Fibroblast of skin of abdomen (primary cell): ENCODE data around the gene DENND1B.
"Not testable (repeated sequence)": the region's sequence is repeated elsewhere in the genome, so short reads cannot be mapped to it uniquely, and the experiment has no call there.

Experiments
- DNase-seq: peaks from one replicate; pipeline ENCODE4 v3.0.0-alpha.2; 2013

DENND1B gene

GRCh38 chr1:197546989-197547388 is 228.3 kb downstream of the DENND1B start:
- no peak for DNase-seq

GRCh38 chr1:197544553-197544952 is 230.7 kb downstream of the DENND1B start:
- DNase-seq: no peak

GRCh38 chr1:197544130-197544529 is 231.2 kb downstream of the DENND1B start:
- no peak for DNase-seq

- DNase-seq: no peak
These were observed 233.9 kb downstream of the DENND1B start for GRCh38 chr1:197541411-197541810.

- peak; percentile 20 for DNase-seq
These were observed 248.4 kb downstream of the DENND1B start for GRCh38 chr1:197526736-197527371.

GRCh38 chr1:197521118-197521739 is 254.1 kb downstream of the DENND1B start:
- DNase-seq: peak; percentile 53

GRCh38 chr1:197519741-197520334 is 255.4 kb downstream of the DENND1B start:
- no peak for DNase-seq

- no peak for DNase-seq
These were observed 259.9 kb downstream of the DENND1B start for GRCh38 chr1:197515421-197515820.

GRCh38 chr1:197510691-197511378 is 264.4 kb downstream of the DENND1B start:
- DNase-seq: no peak

GRCh38 chr1:197496722-197497121 is 278.6 kb downstream of the DENND1B start:
- DNase-seq: no peak

- DNase-seq: not testable (repeated sequence)
These were observed 283.8 kb downstream of the DENND1B start for GRCh38 chr1:197491505-197491904.

- peak; percentile 17 for DNase-seq
These were observed 288.3 kb downstream of the DENND1B start for GRCh38 chr1:197486946-197487345.

GRCh38 chr1:197485790-197486189 is 289.5 kb downstream of the DENND1B start:
- DNase-seq: no peak

- no peak for DNase-seq
These were observed 294.2 kb downstream of the DENND1B start for GRCh38 chr1:197481101-197481500.

GRCh38 chr1:197480446-197480845 is 294.8 kb downstream of the DENND1B start:
- no peak for DNase-seq

- peak; percentile 54 for DNase-seq
These were observed 303.1 kb downstream of the DENND1B start for GRCh38 chr1:197472141-197472540.

GRCh38 chr1:197471248-197471985 is 303.9 kb downstream of the DENND1B start:
- DNase-seq: peak; percentile 5

- DNase-seq: no peak
These were observed 304.9 kb downstream of the DENND1B start for GRCh38 chr1:197470330-197470729.

GRCh38 chr1:197469620-197470210 is 305.6 kb downstream of the DENND1B start:
- no peak for DNase-seq

- no peak for DNase-seq
These were observed 306.6 kb downstream of the DENND1B start for GRCh38 chr1:197468543-197469175.

GRCh38 chr1:197467881-197468280 is 307.4 kb downstream of the DENND1B start:
- peak; percentile 77 for DNase-seq

GRCh38 chr1:197466813-197467212 is 308.5 kb downstream of the DENND1B start:
- DNase-seq: no peak
